Endodermal cell (in vitro differentiated cells): ENCODE results near the gene PCBP3. TPM values are rescaled to one million over a fixed set of nuclear protein-coding genes. Genes with fewer than 3 reads are reported as not detected.

Experiments
- DNase-seq: peaks from one replicate; pipeline ENCODE4 v3.0.0-alpha.2; 2017
- H3K27ac ChIP-seq: 2 replicates; pipeline ENCODE4 v1.5.1; 2013; ENCODE audit warnings: mild to moderate bottlenecking, low read depth, low read length, moderate library complexity
- H3K27me3 ChIP-seq: 2 replicates; pipeline ENCODE4 v1.6.1; 2013; ENCODE audit warnings: mild to moderate bottlenecking, low read length, moderate library complexity; ENCODE audit not compliant: insufficient read depth, control insufficient read depth, poor library complexity, severe bottlenecking
- H3K36me3 ChIP-seq: 2 replicates; pipeline ENCODE4 v1.7.0; 2013; ENCODE audit warnings: mild to moderate bottlenecking, low read length, moderate library complexity; ENCODE audit not compliant: control insufficient read depth, insufficient read depth
- H3K4me1 ChIP-seq: one replicate; pipeline ENCODE4 v1.7.0; 2013; ENCODE audit warnings: low read length; ENCODE audit not compliant: control insufficient read depth, insufficient read depth
- H3K4me3 ChIP-seq: 2 replicates; pipeline ENCODE4 v1.5.1; 2013; ENCODE audit warnings: mild to moderate bottlenecking, low read length, moderate library complexity
- H3K9ac ChIP-seq: 2 replicates; pipeline ENCODE4 v1.6.1; 2013; ENCODE audit warnings: mild to moderate bottlenecking, low read length, moderate library complexity; ENCODE audit not compliant: poor library complexity, severe bottlenecking; ENCODE audit errors: extremely low read depth
- H3K9me3 ChIP-seq: 2 replicates; pipeline ENCODE4 v1.6.1; 2013; ENCODE audit warnings: mild to moderate bottlenecking, low read length, moderate library complexity; ENCODE audit not compliant: control insufficient read depth
- H3K27ac Mint-ChIP-seq: 2 replicates; pipeline ENCODE4 v1.8.0; 2020; ENCODE audit warnings: mixed read lengths
- H3K27me3 Mint-ChIP-seq: 2 replicates; pipeline ENCODE4 v1.8.0; 2021; ENCODE audit warnings: mild to moderate bottlenecking, mixed read lengths; ENCODE audit not compliant: insufficient read depth
- H3K36me3 Mint-ChIP-seq: 2 replicates; pipeline ENCODE4 v1.8.0; 2020; ENCODE audit warnings: low read depth, mixed read lengths
- H3K4me1 Mint-ChIP-seq: 2 replicates; pipeline ENCODE4 v1.8.0; 2020; ENCODE audit warnings: mixed read lengths
- H3K4me3 Mint-ChIP-seq: 2 replicates; pipeline ENCODE4 v1.8.0; 2020; ENCODE audit warnings: mild to moderate bottlenecking, moderate library complexity, mixed read lengths
- H3K9me3 Mint-ChIP-seq: 2 replicates; pipeline ENCODE4 v1.8.0; 2020; ENCODE audit warnings: mild to moderate bottlenecking, mixed read lengths
- CTCF ChIP-seq: fragments of 200-600 bp; sonication (generic); conservative IDR thresholded peaks from 2 replicates; pipeline ENCODE4 v1.5.0; 2021; ENCODE audit warnings: antibody characterized with exemption, mild to moderate bottlenecking
- WGBS, 2 experiments: methylation state at CpG; one replicate each; pipeline versions ENCODE4 v1.1.5 to v1.1.7; 2013; ENCODE audit warnings: missing lambda C conversion rate in 2 of 2, mixed read lengths in 1 of 2; ENCODE audit not compliant: insufficient coverage in 1 of 2, insufficient read length in 1 of 2; 5-methylcytosine and 5-hydroxymethylcytosine counted together
- total RNA-seq, 2 donors: library from RNA; stranded (reverse); fragmentation: NEBNext Ultra II Directional in 1 of 2; extraction: Animal tissue kit (Norgen Biotek cat#: 25700) in 1 of 2; gene quantifications; 2 replicates in 1 of 2; 3 replicates in 1 of 2; pipeline ENCODE4 v1.2.1, GENCODE V29; 2021

Gene PCBP3
- total RNA-seq, 2 donors from 2014 or later: 2.1 to 10.6 TPM

- peaks cover 16% of the 10 kb centered on the region for H3K36me3 Mint-ChIP-seq
- Histone ChIP-seq H3K9me3 (no peaks in the 10 kb centered on the region), H3K27ac (no peak overlapping the region), H3K9ac (no peak overlapping the region), H3K4me3 (no peak overlapping the region), H3K4me1 (no peaks in the 10 kb centered on the region), H3K36me3 (peaks cover 17% of the 10 kb centered on the region), H3K27me3 (peaks cover 8% of the 10 kb centered on the region)
- no peak for TF ChIP-seq CTCF
- no peaks in the 10 kb centered on the region for H3K4me1 Mint-ChIP-seq
- H3K27ac Mint-ChIP-seq: no peak overlapping the region
- H3K27me3 Mint-ChIP-seq: no peaks in the 10 kb centered on the region
- H3K4me3 Mint-ChIP-seq: no peak overlapping the region
- WGBS, 2 experiments: 93 to 100% methylated on average over 1 to 13 of the region's 13 CpGs
- DNase-seq: no peak
- H3K9me3 Mint-ChIP-seq: no peaks in the 10 kb centered on the region
Measured at GRCh38 chr21:45983649-45983965, 340.1 kb downstream of the PCBP3 start.

- WGBS, 2 experiments: 96 to 97% methylated on average over 35 to 38 of the region's 38 CpGs
- Histone ChIP-seq H3K9ac (no peak overlapping the region), H3K27ac (no peak overlapping the region), H3K4me1 (no peaks in the 10 kb centered on the region), H3K4me3 (no peak overlapping the region), H3K36me3 (peaks cover 17% of the 10 kb centered on the region), H3K27me3 (peaks cover 8% of the 10 kb centered on the region), H3K9me3 (no peaks in the 10 kb centered on the region)
- peaks cover 16% of the 10 kb centered on the region for H3K36me3 Mint-ChIP-seq
- no peak overlapping the region for H3K4me3 Mint-ChIP-seq
- TF ChIP-seq CTCF: no peak
- H3K27ac Mint-ChIP-seq: no peak overlapping the region
- H3K4me1 Mint-ChIP-seq: no peaks in the 10 kb centered on the region
- H3K27me3 Mint-ChIP-seq: no peaks in the 10 kb centered on the region
- H3K9me3 Mint-ChIP-seq: no peaks in the 10 kb centered on the region
- DNase-seq: no peak
Measured at GRCh38 chr21:45983981-45984551, 340.5 kb downstream of the PCBP3 start.

GRCh38 chr21:45984584-45985095, 341.1 kb downstream of the PCBP3 start:
- 94 to 95% methylated on average over 1 to 3 of the region's 3 CpGs for WGBS, 2 experiments
- H3K4me1 Mint-ChIP-seq: no peaks in the 10 kb centered on the region
- no peaks in the 10 kb centered on the region for H3K27me3 Mint-ChIP-seq
- TF ChIP-seq CTCF: no peak
- no peak for DNase-seq
- H3K9me3 Mint-ChIP-seq: no peaks in the 10 kb centered on the region
- peak overlapping the region; percentile 56 for H3K27ac Mint-ChIP-seq
- peaks cover 17% of the 10 kb centered on the region for H3K36me3 ChIP-seq
- H3K27ac ChIP-seq: no peak overlapping the region
- no peaks in the 10 kb centered on the region for H3K4me1 ChIP-seq
- H3K4me3 Mint-ChIP-seq: no peak overlapping the region
- no peaks in the 10 kb centered on the region for H3K9me3 ChIP-seq
- no peak overlapping the region for H3K9ac ChIP-seq
- H3K36me3 Mint-ChIP-seq: peaks cover 16% of the 10 kb centered on the region
- no peak overlapping the region for H3K4me3 ChIP-seq
- H3K27me3 ChIP-seq: peaks cover 8% of the 10 kb centered on the region
